MM.1S (cell line): ENCODE data around the gene STAG1.

Experiments used
- DNase-seq: peaks from one replicate; pipeline ENCODE4 v3.0.0-alpha.2; 2015
- H2AFZ ChIP-seq: fragments of 300-600 bp; sonication (generic); 2 replicates; pipeline ENCODE4 v1.6.0; 2016; ENCODE audit warnings: antibody characterized with exemption, low read length
- H3F3A ChIP-seq: fragments of 300-600 bp; sonication (generic); 2 replicates; pipeline ENCODE4 v1.6.1; 2016; ENCODE audit warnings: mild to moderate bottlenecking, antibody characterized with exemption, low read length, moderate library complexity, mixed read lengths; ENCODE audit not compliant: insufficient read depth
- H3K27ac ChIP-seq: fragments of 300-600 bp; sonication (generic); 2 replicates; pipeline ENCODE4 v1.5.1; 2016; ENCODE audit warnings: mild to moderate bottlenecking, low read length
- H3K27me3 ChIP-seq: fragments of 300-600 bp; sonication (generic); replicated peaks from 2 replicates; pipeline ENCODE4 v1.6.0; 2016; ENCODE audit warnings: low read length; ENCODE audit not compliant: insufficient read depth
- H3K36me3 ChIP-seq: fragments of 300-600 bp; sonication (generic); replicated peaks from 2 replicates; pipeline ENCODE4 v1.6.1; 2016; ENCODE audit warnings: mild to moderate bottlenecking, low read length, mixed read lengths; ENCODE audit not compliant: insufficient read depth
- H3K4me1 ChIP-seq: fragments of 300-600 bp; sonication (generic); 2 replicates; pipeline ENCODE4 v1.6.1; 2016; ENCODE audit warnings: low read length, mixed read lengths
- H3K4me2 ChIP-seq: fragments of 300-600 bp; sonication (generic); 2 replicates; pipeline ENCODE4 v1.6.0; 2016; ENCODE audit warnings: low read depth, low read length
- H3K4me3 ChIP-seq: fragments of 300-600 bp; sonication (generic); 2 replicates; pipeline ENCODE4 v1.5.1; 2016; ENCODE audit warnings: low read length, mixed read lengths
- H3K79me2 ChIP-seq: fragments of 300-600 bp; sonication (generic); 2 replicates; pipeline ENCODE4 v1.6.1; 2016; ENCODE audit warnings: mixed run types, low read length, mixed read lengths
- H3K9ac ChIP-seq: fragments of 300-600 bp; sonication (generic); 2 replicates; pipeline ENCODE4 v1.6.1; 2016; ENCODE audit warnings: low read length, mixed read lengths
- H3K9me2 ChIP-seq: fragments of 300-600 bp; sonication (generic); replicated peaks from 2 replicates; pipeline ENCODE4 v1.6.1; 2016; ENCODE audit warnings: mild to moderate bottlenecking, low read length, mixed read lengths; ENCODE audit not compliant: insufficient read depth
- H3K9me3 ChIP-seq: fragments of 300-600 bp; sonication (generic); replicated peaks from 2 replicates; pipeline ENCODE4 v1.6.1; 2016; ENCODE audit warnings: mild to moderate bottlenecking, low read length, mixed read lengths; ENCODE audit not compliant: insufficient read depth
- H4K20me1 ChIP-seq: fragments of 300-600 bp; sonication (generic); 2 replicates; pipeline ENCODE4 v1.6.1; 2016; ENCODE audit warnings: mild to moderate bottlenecking, low read length, moderate library complexity, mixed read lengths; ENCODE audit not compliant: insufficient read depth
- CTCF ChIP-seq: fragments of 300-600 bp; sonication (generic); IDR thresholded peaks from 2 replicates; pipeline ENCODE4 v1.5.1; 2016; ENCODE audit warnings: antibody characterized with exemption, low read length, mixed read lengths
- EZH2 ChIP-seq: fragments of 300-600 bp; sonication (generic); optimal IDR thresholded peaks from 2 replicates; pipeline ENCODE3; 2017; ENCODE audit warnings: low read depth, mild to moderate bottlenecking, antibody characterized with exemption, low read length, mixed read lengths
- EZH2phosphoT487 ChIP-seq: fragments of 300-600 bp; sonication (generic); IDR thresholded peaks from 2 replicates; pipeline ENCODE4 v1.6.1; 2018; ENCODE audit warnings: antibody characterized with exemption, low read length

STAG1 gene

DNA sequence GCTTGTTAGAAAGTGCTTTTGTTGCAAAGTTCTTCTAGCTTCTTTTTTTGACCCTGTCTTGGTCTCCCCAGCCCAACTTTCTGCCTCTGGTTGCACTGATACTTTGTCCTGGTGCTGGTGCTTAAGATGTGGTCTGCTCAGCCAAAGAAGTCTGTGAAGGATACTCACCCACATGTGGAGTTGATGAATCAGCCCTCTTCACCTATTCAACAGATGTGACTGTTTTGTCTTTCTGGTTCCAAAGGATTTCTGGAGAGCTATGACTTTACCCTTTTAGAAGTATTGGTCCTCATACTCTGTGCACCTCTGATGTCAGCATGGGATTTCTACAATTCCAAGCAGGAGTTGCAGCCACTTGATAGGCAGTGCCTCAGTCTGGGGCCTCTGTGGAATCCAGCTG is 418.0 kb downstream of the STAG1 start:
- H3K4me1 ChIP-seq, result peaks cover 6% of the 10 kb centered on the region; the same call in 1 of the 2 replicates
- H3K36me3 ChIP-seq, result no peaks in the 10 kb centered on the region
- H3K27ac ChIP-seq, result no peak overlapping the region
- no peaks in the 10 kb centered on the region for H3K27me3 ChIP-seq
- H3K9me2 ChIP-seq, result no peaks in the 10 kb centered on the region
- H3K4me3 ChIP-seq, result no peak overlapping the region
- no peak for DNase-seq
- H3K9me3 ChIP-seq, result no peaks in the 10 kb centered on the region
- no peak overlapping the region for H3K9ac ChIP-seq
- no peaks in the 10 kb centered on the region for H3F3A ChIP-seq
- no peaks in the 10 kb centered on the region for H4K20me1 ChIP-seq
- no peak overlapping the region for H2AFZ ChIP-seq
- no peaks in the 10 kb centered on the region for H3K79me2 ChIP-seq
- TF ChIP-seq CTCF (no peak), EZH2phosphoT487 (no peak), EZH2 (no peak)
- H3K4me2 ChIP-seq, result no peak overlapping the region

GRCh38 chr3:136332776-136333175 is 419.4 kb downstream of the STAG1 start:
- H3K27ac ChIP-seq, result no peak overlapping the region
- H3K9ac ChIP-seq, result no peak overlapping the region
- no peaks in the 10 kb centered on the region for H3K27me3 ChIP-seq
- no peaks in the 10 kb centered on the region for H3K36me3 ChIP-seq
- no peak overlapping the region for H3K4me2 ChIP-seq
- H3K4me1 ChIP-seq, result peaks cover 6% of the 10 kb centered on the region; the same call in 1 of the 2 replicates
- H4K20me1 ChIP-seq, result no peaks in the 10 kb centered on the region
- no peak for DNase-seq
- no peaks in the 10 kb centered on the region for H3K79me2 ChIP-seq
- no peak overlapping the region for H2AFZ ChIP-seq
- no peak for TF ChIP-seq EZH2phosphoT487
- TF ChIP-seq CTCF, result no peak
- no peak for TF ChIP-seq EZH2
- no peaks in the 10 kb centered on the region for H3F3A ChIP-seq
- no peak overlapping the region for H3K4me3 ChIP-seq
- H3K9me3 ChIP-seq, result no peaks in the 10 kb centered on the region
- no peaks in the 10 kb centered on the region for H3K9me2 ChIP-seq

DNA sequence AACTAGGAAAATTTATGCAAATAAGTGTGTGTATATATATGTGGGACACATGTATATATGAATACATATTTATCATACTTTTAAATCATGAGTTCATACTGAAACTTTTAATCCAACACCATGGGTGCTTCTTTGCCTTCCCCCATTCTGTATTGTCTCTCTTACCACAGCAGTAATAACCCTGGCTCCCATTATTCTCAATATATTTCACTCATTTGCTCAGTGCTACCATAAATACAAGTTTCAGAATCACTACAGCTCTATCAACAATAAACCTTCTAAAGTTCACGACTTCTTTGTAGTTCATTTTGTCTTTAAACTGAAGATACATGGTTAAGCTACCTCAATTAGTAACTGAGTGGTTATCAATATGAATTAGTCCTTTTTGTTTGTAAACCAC is 419.9 kb downstream of the STAG1 start:
- H3K4me2 ChIP-seq, result no peak overlapping the region
- H3K27ac ChIP-seq, result no peak overlapping the region
- H3K9me2 ChIP-seq, result no peaks in the 10 kb centered on the region
- H3K4me3 ChIP-seq, result no peak overlapping the region
- H3K36me3 ChIP-seq, result no peaks in the 10 kb centered on the region
- no peaks in the 10 kb centered on the region for H3F3A ChIP-seq
- H3K9me3 ChIP-seq, result no peaks in the 10 kb centered on the region
- no peaks in the 10 kb centered on the region for H3K27me3 ChIP-seq
- H3K9ac ChIP-seq, result no peak overlapping the region
- peaks cover 6% of the 10 kb centered on the region; the same call in 1 of the 2 replicates for H3K4me1 ChIP-seq
- H3K79me2 ChIP-seq, result no peaks in the 10 kb centered on the region
- H4K20me1 ChIP-seq, result no peaks in the 10 kb centered on the region
- no peak for TF ChIP-seq CTCF
- TF ChIP-seq EZH2phosphoT487, result no peak
- TF ChIP-seq EZH2, result no peak
- H2AFZ ChIP-seq, result no peak overlapping the region
- no peak for DNase-seq
